Hepatocyte (in vitro differentiated cells): ENCODE results near the gene RGS6. TPM values are rescaled to one million over a fixed set of nuclear protein-coding genes. Genes with fewer than 3 reads are reported as not detected.

ENCODE experiments used
- DNase-seq: peaks from one replicate; pipeline ENCODE4 v3.0.0-alpha.2; 2016; ENCODE audit warnings: low spot score
- H2AFZ ChIP-seq: fragments of 200-600 bp; sonication (generic); 2 replicates; pipeline ENCODE4 v1.6.0; 2016; ENCODE audit warnings: antibody characterized with exemption, mild to moderate bottlenecking
- H3K27ac ChIP-seq: fragments of 200-600 bp; sonication (generic); 2 replicates; pipeline ENCODE4 v1.5.1; 2016; ENCODE audit warnings: mild to moderate bottlenecking
- H3K27me3 ChIP-seq: fragments of 200-600 bp; sonication (generic); 2 replicates; pipeline ENCODE4 v1.6.1; 2016
- H3K36me3 ChIP-seq: fragments of 200-600 bp; sonication (generic); replicated peaks from 2 replicates; pipeline ENCODE4 v1.5.1; 2016; ENCODE audit warnings: low read depth; ENCODE audit not compliant: insufficient read depth
- H3K4me1 ChIP-seq: fragments of 200-600 bp; sonication (generic); 2 replicates; pipeline ENCODE4 v1.5.1; 2016; ENCODE audit warnings: mild to moderate bottlenecking, moderate library complexity; ENCODE audit not compliant: insufficient read depth
- H3K4me2 ChIP-seq: fragments of 200-600 bp; sonication (generic); 2 replicates; pipeline ENCODE4 v1.6.0; 2016
- H3K4me3 ChIP-seq: fragments of 200-600 bp; sonication (generic); 2 replicates; pipeline ENCODE4 v1.5.1; 2016; ENCODE audit warnings: mild to moderate bottlenecking
- H3K79me2 ChIP-seq: fragments of 200-600 bp; sonication (generic); 2 replicates; pipeline ENCODE4 v1.6.0; 2017; ENCODE audit warnings: mild to moderate bottlenecking
- H3K9me2 ChIP-seq: fragments of 200-600 bp; sonication (generic); replicated peaks from 2 replicates; pipeline ENCODE4 v1.6.0; 2017; ENCODE audit warnings: mild to moderate bottlenecking; ENCODE audit not compliant: insufficient read depth
- H3K9me3 ChIP-seq: fragments of 200-600 bp; sonication (generic); 2 replicates; pipeline ENCODE4 v1.5.1; 2016; ENCODE audit warnings: low read depth, mild to moderate bottlenecking
- H4K20me1 ChIP-seq: fragments of 200-600 bp; sonication (generic); 2 replicates; pipeline ENCODE4 v1.6.0; 2016; ENCODE audit warnings: mild to moderate bottlenecking; ENCODE audit not compliant: insufficient read depth, poor library complexity, severe bottlenecking
- EZH2 ChIP-seq: fragments of 200-600 bp; sonication (generic); IDR thresholded peaks from 2 replicates; pipeline ENCODE4 v1.6.1; 2016; ENCODE audit warnings: antibody characterized with exemption, mild to moderate bottlenecking, borderline replicate concordance
- EZH2phosphoT487 ChIP-seq: fragments of 200-600 bp; sonication (generic); IDR thresholded peaks from one replicate; pipeline ENCODE4 v1.6.1; 2018; ENCODE audit warnings: antibody characterized with exemption, mild to moderate bottlenecking, low read depth, moderate library complexity; ENCODE audit not compliant: unreplicated experiment, severe bottlenecking
- WGBS: methylation state at CpG from one replicate; pipeline ENCODE4 v1.1.6; 2016; ENCODE audit warnings: low lambda C conversion rate; ENCODE audit errors: missing lambda C conversion rate; 5-methylcytosine and 5-hydroxymethylcytosine counted together
- polyA plus RNA-seq: library from polyadenylated mRNA; unstranded; fragments of >200 nt; fragmentation: Nextera tagmentation; extraction: Ambion mirVana; gene quantifications from 2 replicates; pipeline ENCODE4 v1.2.1, GENCODE V29; 2016
- total RNA-seq: library from RNA; depleted of rRNA; stranded (reverse); fragments of >200 nt; gene quantifications from 2 replicates; pipeline ENCODE4 v1.2.3, GENCODE V29; 2014
- TF ChIP-seq, protein P1 (sequence below): fragments of 200-600 bp; sonication (generic); IDR thresholded peaks from 2 replicates; pipeline ENCODE4 v1.5.1; 2016; ENCODE audit warnings: antibody characterized with exemption, mild to moderate bottlenecking; ENCODE audit not compliant: poor library complexity

The RGS6 gene
- total and polyA plus RNA-seq, 2 experiments from 2014 or later, result 0.25 to 0.87 TPM

GRCh38 chr14:71966528-71966927 is 34.3 kb downstream of the RGS6 start:
- 84% methylated on average over 2 of the region's 2 CpGs for WGBS
- Histone ChIP-seq H3K36me3 (no peaks in the 10 kb centered on the region), H3K27me3 (peaks cover 5% of the 10 kb centered on the region), H4K20me1 (no peaks in the 10 kb centered on the region), H3K9me2 (no peaks in the 10 kb centered on the region), H3K4me3 (no peak overlapping the region), H3K4me2 (no peak overlapping the region), H3K79me2 (no peaks in the 10 kb centered on the region), H3K4me1 (no peaks in the 10 kb centered on the region), H3K9me3 (no peaks in the 10 kb centered on the region), H2AFZ (no peak overlapping the region), H3K27ac (no peak overlapping the region)
- TF ChIP-seq EZH2 (no peak), EZH2phosphoT487 (no peak)
- TF ChIP-seq, protein P1, sequence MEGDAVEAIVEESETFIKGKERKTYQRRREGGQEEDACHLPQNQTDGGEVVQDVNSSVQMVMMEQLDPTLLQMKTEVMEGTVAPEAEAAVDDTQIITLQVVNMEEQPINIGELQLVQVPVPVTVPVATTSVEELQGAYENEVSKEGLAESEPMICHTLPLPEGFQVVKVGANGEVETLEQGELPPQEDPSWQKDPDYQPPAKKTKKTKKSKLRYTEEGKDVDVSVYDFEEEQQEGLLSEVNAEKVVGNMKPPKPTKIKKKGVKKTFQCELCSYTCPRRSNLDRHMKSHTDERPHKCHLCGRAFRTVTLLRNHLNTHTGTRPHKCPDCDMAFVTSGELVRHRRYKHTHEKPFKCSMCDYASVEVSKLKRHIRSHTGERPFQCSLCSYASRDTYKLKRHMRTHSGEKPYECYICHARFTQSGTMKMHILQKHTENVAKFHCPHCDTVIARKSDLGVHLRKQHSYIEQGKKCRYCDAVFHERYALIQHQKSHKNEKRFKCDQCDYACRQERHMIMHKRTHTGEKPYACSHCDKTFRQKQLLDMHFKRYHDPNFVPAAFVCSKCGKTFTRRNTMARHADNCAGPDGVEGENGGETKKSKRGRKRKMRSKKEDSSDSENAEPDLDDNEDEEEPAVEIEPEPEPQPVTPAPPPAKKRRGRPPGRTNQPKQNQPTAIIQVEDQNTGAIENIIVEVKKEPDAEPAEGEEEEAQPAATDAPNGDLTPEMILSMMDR, result no peak
- no peak for DNase-seq

GRCh38 chr14:71967704-71968103 is 35.5 kb downstream of the RGS6 start:
- Histone ChIP-seq H3K36me3 (no peaks in the 10 kb centered on the region), H3K9me3 (no peaks in the 10 kb centered on the region), H3K9me2 (no peaks in the 10 kb centered on the region), H3K27me3 (peaks cover 5% of the 10 kb centered on the region), H3K4me1 (no peaks in the 10 kb centered on the region), H3K4me3 (no peak overlapping the region), H4K20me1 (no peaks in the 10 kb centered on the region), H2AFZ (no peak overlapping the region), H3K79me2 (no peaks in the 10 kb centered on the region), H3K27ac (no peak overlapping the region), H3K4me2 (no peak overlapping the region)
- 64% methylated on average over 1 of the region's 1 CpG for WGBS
- no peak for DNase-seq
- TF ChIP-seq, protein P1, result no peak
- TF ChIP-seq EZH2 (no peak), EZH2phosphoT487 (no peak)

DNA sequence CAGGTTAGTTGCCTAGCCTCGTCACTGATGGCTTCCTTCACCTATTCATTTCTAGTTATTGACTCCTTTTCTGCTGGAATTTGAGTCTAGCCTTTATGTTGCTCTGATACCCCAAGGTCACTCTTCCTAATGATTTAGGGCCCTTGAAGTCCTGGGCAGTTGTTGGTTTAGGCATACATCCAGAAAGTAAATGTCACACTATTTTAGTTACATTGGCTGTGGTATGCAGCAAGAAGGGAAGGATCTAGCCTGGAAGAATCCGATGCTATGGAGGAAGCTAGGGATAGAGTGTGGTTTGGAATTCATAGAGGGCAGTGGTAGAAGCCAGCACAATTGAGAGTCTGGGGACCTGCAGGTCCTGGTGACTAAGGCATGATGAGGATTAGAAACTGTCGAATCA is 38.0 kb downstream of the RGS6 start:
- Histone ChIP-seq H3K79me2 (no peaks in the 10 kb centered on the region), H3K9me3 (no peaks in the 10 kb centered on the region), H3K4me3 (no peak overlapping the region), H3K36me3 (no peaks in the 10 kb centered on the region), H3K27me3 (peaks cover 5% of the 10 kb centered on the region), H2AFZ (no peak overlapping the region), H3K4me2 (no peak overlapping the region), H4K20me1 (no peaks in the 10 kb centered on the region), H3K4me1 (no peaks in the 10 kb centered on the region), H3K27ac (no peak overlapping the region), H3K9me2 (no peaks in the 10 kb centered on the region)
- 75% methylated on average over 3 of the region's 3 CpGs for WGBS
- TF ChIP-seq EZH2 (no peak), EZH2phosphoT487 (no peak)
- TF ChIP-seq, protein P1, result no peak
- no peak for DNase-seq

DNA sequence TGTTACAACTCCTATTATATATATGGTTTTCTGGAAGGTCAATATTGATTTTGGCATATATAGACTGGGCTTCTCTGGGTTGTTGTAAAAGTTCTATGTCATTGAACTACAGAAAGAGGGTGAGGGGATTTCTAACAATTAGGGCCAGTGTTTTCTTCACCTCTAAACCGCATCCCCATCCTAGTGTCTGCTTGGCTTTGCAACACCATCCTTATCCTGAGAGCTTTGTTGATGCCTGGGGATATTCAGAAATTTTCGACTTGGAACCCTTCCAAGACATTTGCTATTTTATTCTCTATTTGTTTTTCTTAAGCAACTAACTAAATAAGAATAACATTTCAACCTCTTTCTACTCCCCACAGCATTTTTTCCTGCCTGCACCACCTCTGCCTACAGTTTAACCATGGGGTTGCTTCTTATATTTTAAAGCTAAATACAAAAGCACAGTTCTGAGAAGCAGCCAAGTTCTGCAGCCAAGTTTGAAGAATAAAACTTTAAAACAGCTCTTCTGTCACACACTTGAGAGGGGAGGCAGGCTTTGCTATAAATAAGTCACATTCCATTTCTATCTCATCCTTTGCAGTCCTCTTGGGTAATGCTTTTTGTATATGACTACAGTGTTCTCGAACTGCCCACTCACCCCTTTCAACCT is 53.4 kb downstream of the RGS6 start:
- DNase-seq, result peak; percentile 19
- Histone ChIP-seq H3K9me3 (no peaks in the 10 kb centered on the region), H2AFZ (no peak overlapping the region), H3K4me2 (no peak overlapping the region), H3K4me3 (no peak overlapping the region), H3K27me3 (no peaks in the 10 kb centered on the region), H3K79me2 (no peaks in the 10 kb centered on the region), H4K20me1 (no peaks in the 10 kb centered on the region), H3K9me2 (no peaks in the 10 kb centered on the region), H3K27ac (peak overlapping the region; percentile 1), H3K36me3 (no peaks in the 10 kb centered on the region), H3K4me1 (no peaks in the 10 kb centered on the region)
- no peak for TF ChIP-seq EZH2
- TF ChIP-seq, protein P1, result no peak
- TF ChIP-seq EZH2phosphoT487, result no peak
- WGBS, result 71% methylated on average over 3 of the region's 3 CpGs
